ENCODE data around the gene BCAS4.

DNA sequence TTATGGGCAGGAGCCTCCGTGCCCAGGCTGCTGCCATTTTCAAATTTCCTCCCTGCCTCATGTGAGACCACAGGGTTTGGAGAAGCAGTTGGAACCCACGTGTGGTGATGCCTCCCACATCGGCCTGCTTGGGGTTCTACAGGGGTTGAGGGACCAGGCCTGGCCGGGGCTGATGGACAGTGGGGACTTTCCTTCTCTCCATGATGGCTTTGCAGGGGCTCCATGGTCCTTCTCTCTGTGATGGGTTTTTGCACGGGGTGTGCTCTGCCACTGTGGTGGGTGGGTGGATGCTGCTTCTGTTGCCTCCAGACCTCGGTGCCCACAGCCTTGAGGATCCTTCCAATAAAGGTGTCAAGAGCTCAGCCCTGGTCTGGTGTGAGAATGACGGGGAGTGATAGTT is 82.0 kb downstream of the BCAS4 start:
- TF ChIP-seq CTCF (IDR thresholded peaks at IDR 0.05; ENCODE audit: low read depth, low read length) (no peak), EZH2phosphoT487 (IDR thresholded peaks at IDR 0.05; ENCODE audit: low read depth) (no peak)

All from OCI-LY3 (cell line).